Peyer's patch (tissue), 4 donors: ENCODE measurements around the gene PDZD7.

ENCODE experiments used
- CTCF ChIP-seq, 6 experiments: fragments of 450-650 bp in 4 of 6; fragments of 200-600 bp in 2 of 6; sonication (generic) in 1 of 6; IDR thresholded peaks; one replicate each; pipeline ENCODE4 v1.5.1; 2017 to 2019; ENCODE audit warnings: antibody characterized with exemption in 6 of 6, mild to moderate bottlenecking in 3 of 6, moderate library complexity in 1 of 6
- POLR2A ChIP-seq, 2 donors: fragments of 450-650 bp; IDR thresholded peaks; one replicate each; pipeline ENCODE4 v1.5.1; 2017; ENCODE audit warnings: antibody characterized with exemption in 2 of 2, mild to moderate bottlenecking in 2 of 2, moderate library complexity in 2 of 2

DNA sequence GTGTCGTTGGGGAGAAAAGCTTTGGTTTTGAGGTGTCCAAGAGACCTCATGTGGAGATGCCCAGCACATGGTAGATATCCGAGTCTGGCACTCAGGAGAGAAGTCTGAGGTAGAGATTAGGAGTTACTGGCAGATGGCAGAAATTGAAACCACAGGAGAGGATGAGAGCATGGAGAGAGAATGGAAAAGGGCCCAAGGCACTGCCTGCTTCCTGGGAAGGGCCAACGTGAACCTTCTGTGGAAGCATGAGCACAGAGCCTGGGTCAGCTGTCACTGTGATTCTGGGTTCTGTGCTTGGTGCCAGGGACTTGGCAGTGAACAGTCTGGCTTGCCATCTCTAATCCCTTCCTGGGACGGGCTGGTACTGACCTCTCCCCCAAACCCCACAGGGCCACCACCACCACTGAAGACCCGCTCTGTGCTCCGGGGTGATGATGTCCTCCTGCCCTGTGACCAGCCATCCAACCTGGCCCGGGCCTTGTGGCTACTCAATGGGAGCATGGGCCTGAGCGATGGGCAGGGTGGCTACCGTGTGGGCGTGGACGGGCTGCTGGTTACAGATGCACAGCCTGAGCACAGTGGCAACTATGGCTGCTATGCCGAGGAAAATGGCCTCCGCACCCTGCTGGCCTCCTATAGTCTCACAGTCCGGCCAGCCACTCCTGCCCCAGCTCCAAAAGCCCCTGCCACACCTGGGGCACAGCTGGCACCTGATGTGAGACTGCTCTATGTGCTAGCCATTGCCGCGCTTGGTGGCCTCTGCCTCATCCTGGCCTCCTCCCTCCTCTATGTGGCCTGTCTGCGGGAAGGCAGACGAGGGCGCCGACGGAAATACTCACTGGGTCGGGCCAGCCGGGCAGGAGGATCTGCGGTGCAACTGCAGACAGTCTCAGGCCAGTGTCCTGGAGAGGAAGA lies 47.8 kb downstream of the PDZD7 start:
- TF ChIP-seq CTCF (IDR thresholded peaks at IDR 0.05), result no peak
- no peak for TF ChIP-seq POLR2A (IDR thresholded peaks at IDR 0.05)
